GM18519 (cell line): ENCODE data around the gene BMP7.

Experiments used
- ATAC-seq: cut with Tn5 transposase; IDR thresholded peaks from one replicate; pipeline ENCODE4 v1.9.1; 2021; ENCODE audit warnings: mild to moderate bottlenecking, moderate library complexity; ENCODE audit not compliant: unreplicated experiment, low FRiP score

The BMP7 gene

DNA sequence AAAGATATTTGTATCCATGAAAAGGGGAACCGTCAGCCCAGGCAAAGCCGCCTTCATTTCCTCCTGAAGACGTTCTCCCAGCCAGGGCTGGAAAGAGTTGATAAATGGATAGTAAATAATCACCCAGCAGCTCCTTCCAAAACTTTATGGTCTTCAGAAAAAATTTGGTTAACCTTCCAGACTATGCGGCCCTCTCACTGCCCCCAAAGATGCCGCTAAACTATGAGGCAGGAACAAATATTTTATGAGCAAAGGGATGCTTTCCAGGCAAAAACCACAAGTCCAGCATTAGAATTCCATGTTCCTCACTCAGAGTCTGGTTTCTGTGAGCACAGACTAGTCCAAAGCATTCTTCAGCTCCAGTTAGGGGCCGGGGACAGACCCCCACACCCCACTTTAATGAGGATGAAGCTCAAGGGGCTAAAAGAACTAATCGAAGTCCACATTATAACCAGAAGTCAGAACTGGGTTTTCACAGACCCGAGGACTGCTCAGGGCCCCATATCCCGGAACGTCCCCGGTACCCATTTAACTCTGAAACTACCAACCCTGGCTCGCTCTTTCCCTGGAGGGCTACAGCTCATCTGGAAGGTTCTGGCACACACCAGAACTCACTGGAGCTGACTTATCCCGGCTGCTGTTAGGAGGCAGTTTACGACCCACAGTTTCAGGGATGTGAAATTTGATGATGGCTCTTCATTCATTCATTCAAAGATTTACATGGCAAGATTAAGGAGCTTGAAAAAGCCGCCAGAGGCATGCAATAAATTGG, 29.4 kb downstream of the BMP7 start:
- no peak for ATAC-seq

DNA sequence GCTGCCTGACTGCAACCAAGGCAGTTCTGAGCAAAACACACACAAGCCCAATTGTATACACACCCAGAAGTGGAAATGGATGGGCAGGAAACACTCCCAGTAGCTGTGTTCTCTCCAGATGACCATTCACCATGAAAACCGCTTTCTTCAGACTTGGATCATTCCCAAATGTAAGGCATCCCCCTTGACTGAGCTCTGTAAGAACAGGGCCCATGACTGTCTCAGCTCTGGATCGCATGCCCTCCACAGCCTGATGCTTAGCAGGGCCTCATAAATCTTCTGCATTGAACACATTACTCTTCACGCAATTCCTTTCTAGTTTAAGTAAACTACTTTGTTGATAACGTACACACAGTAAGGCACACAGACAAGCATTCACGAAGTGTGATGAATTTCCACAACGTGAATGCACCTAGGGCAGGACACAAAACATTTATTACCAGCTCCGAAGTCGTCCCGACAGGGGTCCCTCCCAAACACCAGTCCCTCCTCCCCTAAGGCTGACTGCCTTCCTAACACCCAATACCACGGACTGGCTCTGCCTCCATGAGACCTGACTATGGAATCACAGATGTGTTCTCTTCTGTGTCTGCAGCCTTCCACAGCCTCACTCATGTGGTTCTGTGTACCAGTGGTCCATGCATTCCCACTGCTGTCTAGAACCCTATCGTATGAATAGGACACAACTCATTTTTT, 31.7 kb downstream of the BMP7 start:
- ATAC-seq, result no peak

DNA sequence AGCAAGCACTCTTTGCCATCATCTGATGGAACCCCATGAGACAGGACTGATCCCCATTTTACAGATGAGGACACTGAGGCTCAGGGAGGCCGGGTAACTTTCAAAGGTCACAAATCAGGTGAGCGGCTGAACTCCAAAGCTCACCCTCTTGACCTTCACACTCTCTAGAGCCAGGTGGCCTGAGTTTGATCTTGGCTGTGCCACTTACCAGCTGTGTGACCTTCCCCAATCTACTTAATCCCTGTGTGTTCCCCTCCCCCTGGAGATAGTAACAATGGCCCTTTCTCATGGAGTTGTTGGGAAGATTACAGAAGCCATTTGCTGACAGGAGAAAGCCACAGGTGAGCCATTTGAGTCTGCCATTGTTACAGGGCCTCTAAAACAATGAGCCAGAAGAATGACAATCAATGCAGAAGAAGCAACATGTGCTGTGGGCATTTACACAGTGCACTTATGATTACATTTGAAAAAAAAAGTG, 34.5 kb downstream of the BMP7 start:
- ATAC-seq, result no peak

DNA sequence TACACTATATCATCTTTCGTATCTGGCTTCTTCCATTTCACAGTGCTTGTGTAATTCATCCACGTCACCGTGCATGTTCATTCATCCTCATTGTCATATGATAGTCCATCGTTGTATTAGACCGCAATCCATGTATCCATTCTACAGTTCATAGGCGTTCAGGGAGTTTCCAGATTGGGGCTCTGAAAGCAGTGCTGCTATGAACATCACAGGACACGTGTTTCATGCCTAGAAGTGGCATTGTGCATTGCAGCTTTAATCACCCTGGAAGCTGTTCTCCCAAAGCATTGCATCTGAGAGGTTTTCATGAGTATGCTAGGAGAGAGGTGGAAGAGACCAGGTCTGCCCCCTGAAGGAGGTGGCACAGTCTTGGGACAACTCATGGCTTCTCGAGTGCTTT, 35.3 kb downstream of the BMP7 start:
- ATAC-seq, result no peak

DNA sequence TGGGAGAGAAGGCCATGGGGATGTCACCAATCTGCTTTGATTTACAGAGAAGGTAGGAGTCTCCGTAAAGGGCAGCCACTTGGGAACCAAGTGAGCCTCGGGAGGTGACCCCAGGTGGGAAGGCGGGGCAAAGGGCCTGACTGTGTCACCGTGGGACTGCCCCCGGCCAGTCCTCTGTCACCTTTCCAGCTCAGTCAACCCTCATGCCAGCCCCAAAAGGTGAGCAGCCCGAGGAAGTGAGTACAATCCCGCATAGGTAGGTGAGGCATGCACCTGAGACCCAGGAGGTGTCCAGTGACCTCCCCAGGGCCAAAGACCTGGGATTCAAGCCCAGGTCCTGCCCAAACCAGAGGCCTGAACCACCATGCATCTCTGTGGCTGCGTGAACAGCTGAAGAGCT, 36.2 kb downstream of the BMP7 start:
- ATAC-seq, result no peak

DNA sequence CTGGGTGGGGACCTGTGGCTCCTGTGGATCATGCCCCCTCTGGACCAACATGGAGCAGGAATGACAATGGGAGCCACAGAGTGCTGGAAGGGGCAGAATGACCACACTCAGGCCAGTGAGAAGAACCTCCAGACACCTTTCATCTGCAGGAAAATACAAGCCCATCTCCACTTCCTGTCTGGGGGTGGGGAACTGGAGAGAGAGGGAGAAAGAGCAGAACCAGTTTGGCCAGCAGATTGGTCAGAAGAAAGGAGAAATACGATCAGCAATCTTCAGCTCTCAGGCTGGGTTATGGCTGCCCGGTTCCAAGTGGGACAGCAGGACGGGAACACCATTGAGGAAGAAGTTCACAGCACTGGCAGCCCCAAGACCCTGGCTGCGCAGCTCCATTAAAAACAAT, 37.0 kb downstream of the BMP7 start:
- no peak for ATAC-seq

DNA sequence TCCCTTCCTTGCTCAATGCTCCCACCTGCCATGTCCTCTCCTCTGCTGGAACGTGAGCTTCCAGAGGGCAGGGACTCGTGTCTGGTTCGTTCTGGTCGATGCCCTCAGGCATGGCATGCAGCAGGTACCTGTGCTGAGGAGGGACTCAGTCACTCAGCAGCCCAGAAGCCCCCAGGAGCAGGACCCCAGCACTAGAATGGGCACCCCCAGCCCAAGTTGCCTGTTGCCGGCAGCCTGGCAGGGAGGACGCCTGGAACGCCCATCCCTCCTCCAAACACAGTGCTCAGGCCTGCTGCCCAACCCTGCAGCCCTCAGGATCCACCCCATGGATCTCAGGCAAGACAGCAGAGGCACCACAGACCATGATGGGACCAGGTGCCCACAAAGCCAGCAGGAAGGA, 40.6 kb downstream of the BMP7 start:
- no peak for ATAC-seq

DNA sequence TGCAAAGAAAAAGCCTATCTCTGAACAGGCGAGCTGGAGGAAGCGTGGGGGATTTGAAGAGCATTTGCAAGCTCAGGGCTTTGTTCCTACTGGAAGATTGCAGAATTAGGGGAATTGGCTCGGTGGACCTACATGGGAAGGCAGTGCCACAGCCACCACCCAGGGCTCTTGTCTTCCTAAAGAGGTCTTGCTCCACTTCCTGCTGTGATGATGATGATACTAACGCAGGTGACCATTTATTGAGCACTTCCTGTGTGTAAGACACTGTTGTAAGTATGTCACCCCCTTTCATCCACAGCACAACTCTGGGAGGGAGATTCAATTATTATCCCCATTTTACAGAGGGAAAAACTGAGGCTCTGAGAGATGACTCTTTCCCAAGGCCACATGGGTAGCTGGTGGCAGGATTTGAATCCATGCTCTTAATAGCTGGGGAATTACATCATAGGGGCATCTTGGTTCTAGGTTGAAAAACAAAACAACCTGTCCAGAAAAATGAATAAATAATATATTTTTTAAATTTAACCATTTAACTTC, 41.2 kb downstream of the BMP7 start:
- no peak for ATAC-seq

DNA sequence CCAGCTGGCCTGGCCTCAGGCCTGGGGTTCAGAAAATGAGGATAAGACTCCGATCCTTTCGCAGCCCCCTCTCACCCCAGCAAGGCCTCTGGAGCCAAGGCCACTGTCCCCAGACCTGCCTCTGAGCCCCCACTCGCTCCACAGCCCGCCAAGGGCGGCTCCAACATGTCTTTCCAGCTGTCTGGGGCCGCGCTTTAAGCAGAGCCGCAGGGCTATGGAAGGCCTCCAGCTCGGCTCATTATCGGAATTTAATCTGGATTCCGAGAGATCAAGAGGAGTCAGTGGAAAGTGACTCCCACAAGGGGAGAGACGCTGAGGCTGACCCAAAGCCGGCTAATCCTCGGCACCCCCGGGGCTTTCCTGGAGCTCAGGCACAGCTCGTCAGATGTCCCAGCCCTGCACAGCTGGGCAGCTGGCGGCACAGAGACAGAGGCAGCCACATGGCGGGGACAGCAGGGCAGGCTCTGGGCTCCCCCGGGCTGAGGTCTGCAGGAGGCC, 41.8 kb downstream of the BMP7 start:
- no peak for ATAC-seq

DNA sequence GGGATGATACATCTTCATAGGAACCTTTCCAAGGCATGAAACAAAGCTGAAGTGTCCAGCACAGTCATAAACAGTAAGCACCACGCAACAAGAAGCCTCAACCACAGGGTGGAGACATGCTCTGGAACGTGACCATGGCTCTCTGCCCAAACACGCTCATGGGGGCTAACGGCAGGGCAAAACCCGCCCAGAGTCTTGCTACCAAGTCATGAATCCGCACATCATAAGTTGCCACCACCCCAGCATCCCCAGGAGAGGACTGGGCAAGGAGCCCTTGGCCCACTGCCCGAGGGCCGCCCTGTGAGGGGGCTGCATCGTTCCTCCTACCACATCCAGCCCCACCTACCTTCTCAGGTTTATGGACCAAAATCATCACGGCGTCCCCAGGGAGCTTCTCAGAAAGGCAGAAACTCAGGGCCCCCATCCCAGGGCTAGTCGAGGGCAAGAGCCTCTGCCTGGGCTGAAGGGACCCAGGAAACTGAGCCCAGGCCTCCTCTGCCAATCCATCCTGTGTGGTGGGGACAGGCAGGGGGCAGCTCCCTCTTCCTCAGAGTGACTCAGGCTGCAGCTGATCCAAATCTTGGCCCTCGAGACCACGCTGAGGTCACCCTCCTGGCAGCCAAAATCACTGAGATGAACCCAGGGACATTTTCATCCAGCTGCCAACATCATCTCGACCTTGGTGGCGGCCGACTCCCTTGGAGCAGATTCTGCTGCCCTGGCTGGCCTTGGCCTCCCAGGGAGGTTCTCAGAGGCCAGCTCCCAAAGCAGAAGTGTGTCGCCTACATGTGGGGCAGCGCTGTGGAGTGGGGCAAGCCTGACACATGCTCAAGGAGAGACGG, 42.6 kb downstream of the BMP7 start:
- ATAC-seq, result no peak

DNA sequence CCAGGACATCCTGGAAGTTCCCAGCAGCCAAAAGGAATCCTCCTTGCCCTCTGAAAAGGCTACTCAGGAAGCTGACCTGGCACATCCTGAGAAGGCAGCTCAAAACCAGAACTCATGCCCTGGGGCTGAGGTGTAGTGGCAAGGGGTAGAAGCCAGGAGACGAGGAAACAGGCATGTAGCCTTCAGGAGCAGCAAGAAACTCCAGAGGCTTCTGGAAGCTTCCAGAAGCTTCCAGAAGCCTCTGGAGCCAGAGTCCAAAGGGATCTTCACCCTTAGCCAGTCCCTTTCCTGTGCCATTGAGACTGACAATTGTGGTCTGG, 43.9 kb downstream of the BMP7 start:
- ATAC-seq, result no peak

DNA sequence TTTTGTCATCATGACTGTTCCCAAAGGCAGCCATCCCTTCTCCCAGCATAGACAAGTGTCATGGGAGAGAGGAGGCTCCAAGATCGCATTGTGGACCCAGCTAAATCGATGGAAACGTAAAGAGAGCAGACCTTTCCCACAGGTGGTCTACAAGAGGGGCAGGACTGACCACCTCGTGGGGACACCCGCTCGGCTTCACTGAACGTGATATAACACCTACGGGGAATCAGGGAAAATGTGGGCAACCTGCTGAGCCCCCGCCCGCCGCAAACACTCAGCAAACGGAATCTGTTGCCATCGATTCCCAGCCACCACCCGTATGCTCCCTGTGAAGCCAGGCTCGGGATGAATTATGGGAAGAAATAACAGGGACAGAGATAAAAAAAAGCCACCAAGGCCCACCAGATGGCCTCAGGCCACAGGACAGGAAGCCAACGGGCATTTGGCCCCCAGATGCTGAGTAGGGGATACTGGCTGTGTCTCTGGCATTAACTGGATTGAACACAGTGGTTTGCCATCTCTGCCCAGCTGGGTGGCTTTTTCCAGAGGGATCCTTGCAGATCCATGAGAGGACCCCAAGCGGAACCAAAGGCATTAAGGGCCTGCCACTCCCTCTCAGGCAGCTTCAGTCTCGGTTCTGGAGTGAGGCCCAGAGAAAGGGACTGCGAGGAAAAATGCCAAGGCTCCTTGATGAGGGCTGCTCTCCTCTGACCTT, 44.4 kb downstream of the BMP7 start:
- no peak for ATAC-seq

DNA sequence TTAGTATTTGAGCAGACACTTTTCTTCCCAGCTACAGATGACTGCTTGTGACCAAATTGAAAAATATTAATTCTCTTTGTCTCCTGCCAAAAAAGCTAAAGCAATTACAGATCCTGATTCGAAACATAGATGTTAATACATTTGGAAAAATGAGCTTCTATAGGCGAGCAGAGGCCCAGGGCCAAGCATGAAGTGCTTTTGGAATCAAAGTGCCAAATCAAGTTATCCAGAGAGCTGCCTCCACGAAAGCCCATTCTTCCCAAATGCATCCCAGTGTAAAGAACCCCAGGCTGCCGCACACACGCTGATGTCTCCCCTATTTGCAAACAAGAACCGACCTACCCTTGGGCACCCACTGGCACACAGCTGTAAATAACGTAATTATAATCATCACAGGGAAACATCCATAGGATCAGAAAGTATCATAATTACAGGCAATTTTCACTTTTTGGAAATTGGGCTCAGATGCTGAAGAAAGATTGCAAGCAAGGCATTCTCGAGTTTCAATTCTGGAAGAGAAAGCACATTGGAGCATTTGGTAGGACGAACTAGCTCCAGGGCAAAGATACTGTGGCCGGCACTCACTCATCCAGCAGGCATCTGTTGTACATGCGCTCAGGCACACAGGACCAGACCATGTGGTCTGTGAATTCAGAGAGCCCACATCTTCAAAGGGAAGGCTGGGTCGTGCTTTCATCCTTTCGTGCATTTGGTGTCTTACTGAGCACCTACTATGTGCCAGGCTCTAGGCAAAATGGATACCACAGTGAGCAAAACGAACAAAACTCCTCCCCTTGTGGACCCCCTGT, 45.9 kb downstream of the BMP7 start:
- no peak for ATAC-seq

DNA sequence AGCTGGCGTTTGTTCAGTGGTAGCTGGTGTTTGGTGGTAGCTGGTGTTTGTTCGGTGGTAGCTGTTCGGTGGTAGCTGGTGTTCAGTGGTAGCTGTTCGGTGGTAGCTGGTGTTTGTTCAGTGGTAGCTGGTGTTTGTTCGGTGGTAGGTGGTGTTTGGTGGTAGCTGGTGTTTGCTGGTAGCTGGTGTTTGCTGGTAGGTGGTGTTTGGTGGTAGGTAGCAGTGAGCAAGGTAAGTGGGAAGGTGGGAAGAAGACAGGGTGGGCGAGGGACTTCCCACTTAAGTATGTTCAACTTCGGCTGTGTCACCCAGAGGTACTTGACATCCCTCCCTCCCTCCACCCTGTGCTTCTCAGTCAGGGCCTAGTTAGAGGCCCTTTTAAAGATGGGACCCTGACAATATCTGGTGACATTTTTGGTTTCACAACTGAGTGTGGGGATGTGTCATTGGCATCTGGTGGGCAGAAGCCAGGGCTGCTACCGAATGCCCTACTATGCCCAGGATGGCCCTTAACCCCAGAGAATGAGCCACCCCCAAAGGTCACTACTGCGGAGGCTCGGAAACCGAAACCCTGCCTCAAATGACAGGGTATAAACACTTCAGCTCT, 47.3 kb downstream of the BMP7 start:
- ATAC-seq, result no peak

DNA sequence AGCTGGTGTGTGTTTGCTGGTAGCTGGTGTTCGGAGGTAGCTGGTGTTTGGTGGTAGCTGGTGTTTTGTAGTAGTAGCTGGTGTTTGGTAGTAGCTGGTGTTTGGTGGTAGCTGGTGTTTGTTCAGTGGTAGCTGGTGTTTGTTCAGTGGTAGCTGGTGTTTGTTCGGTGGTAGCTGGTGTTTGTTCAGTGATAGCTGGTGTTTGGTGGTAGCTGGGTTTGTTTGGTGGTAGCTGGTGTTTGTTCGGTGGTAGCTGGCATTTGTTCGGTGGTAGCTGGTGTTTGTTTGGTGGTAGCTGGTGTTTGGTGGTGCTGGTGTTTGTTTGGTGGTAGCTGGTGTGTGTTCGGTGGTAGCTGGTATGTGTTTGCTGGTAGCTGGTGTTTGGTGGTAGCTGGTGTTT, 48.0 kb downstream of the BMP7 start:
- no peak for ATAC-seq

DNA sequence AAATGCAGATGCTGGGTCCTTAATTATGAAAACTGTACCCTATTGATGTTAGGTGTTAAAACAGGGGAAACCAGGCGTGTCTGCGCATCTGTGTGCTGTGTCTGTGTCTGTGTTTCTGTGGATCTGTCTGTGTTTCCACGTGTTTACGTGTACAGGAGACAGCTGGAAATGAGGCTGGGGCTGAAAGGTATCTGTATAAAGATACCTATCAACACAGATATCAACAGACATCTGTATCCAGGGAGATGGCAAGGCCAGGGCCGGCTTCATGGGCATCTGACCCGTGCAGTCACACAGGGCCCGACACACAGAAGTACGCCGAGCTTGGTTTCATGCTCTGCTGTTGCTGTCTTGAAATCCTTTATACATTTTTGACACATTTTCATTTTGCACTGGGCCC, 48.6 kb downstream of the BMP7 start:
- ATAC-seq, result no peak

DNA sequence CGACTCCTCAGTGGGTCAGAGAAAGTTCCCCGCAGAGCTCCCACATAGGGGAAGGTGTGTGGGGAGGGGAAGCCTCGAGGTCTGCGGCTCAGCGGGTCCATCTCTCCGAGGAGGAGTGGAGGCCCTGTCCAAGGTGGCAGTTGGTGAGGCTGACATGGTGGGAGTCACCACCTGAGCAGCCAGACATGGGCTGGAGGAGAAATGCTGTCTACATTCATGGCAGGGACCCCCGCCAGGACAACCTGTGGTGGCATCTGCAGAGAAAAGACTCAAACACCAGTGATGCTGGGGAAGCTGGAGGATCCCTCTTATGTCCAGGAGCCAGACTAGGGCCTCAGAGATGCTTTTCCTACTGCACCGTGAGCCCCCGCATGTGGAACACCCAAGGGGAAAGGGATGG, 49.8 kb downstream of the BMP7 start:
- no peak for ATAC-seq

DNA sequence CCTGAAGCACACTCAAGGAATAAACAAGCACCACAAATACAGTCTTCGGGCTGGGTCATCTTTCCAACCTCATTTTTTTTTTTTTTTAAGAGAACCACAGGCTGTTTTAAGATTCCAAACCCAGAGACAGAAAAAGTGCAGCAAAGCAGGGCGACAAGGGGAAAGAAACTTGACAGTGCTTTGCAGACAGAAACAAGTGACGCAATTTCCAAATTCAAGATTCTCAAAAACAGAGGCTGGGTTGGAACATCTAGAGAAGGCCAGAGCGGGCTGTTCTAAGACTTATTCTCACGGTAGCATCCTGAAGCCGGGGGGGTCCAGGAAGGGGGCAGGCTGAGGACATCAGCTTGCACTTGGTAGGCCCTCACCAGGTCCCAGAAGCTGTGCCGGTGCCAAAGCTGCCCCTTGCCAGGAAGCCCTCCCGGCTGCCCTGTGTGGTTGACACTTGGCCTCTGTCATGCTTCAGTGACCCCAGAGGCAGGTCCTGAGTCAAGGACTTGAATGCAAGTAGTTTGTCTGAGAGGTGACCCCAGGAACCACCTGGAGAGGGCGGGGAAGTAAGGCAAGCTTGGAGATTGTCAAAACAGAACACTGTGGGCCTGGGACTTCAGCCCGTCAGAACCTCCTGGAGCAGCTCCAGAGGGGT, 50.5 kb downstream of the BMP7 start:
- no peak for ATAC-seq

DNA sequence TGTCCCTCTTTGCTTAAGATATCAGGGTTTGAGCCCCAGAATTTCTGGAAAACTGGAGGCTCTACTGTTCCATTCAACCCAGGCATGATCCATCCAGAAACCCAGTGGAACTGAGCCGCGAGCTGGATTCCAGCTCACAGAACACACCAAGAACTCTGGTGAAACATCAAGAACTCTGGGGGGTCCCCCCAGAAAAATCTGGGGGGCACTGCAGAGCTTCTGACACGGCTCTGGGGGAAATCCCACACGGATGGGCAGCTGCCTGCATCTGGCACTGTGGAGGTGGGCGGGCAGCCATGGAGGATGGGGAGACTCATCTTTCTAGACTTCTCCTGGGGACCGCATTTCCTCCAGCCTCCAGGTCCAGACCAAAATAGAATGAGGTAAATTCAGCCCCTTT, 51.0 kb downstream of the BMP7 start:
- no peak for ATAC-seq
